ENCODE measurements around the gene DBNDD1.
"Not testable (repeated sequence)": the region's sequence is repeated elsewhere in the genome, so short reads cannot be mapped to it uniquely, and the experiment has no call there.

DNA sequence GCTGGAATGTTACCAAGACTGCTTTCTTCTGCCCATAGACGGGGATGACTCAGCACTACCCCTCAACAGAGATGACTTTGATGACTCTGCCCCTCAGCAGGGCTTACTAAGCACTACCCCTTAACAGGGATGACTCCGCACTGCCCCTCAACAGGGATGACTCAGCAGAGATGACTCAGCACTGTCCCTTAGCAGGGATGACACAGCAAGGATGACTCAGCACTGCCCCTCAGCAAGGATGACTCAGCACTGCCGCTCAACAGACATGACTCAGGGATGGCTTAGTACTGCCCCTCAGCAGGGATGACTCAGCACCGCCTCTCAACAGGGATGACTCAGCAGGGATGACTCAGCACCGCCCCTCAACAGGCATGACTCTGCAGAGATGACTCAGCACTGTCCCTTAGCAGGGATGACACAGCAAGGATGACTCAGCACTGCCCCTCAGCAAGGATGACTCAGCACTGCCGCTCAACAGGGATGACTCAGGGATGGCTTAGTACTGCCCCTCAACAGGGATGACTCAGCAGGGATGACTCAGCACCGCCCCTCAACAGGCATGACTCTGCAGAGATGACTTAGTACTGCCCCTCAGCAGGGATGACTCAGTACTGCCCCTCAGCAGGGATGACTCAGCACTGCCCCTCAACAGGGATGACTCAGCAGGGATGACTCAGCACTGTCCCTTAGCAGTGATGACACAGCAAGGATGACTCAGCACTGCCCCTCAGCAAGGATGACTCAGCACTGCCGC lies 24.4 kb downstream of the DBNDD1 start:
- not testable (repeated sequence) for TF ChIP-seq POLR2A (IDR thresholded peaks at IDR 0.05)
- TF ChIP-seq, protein P1, sequence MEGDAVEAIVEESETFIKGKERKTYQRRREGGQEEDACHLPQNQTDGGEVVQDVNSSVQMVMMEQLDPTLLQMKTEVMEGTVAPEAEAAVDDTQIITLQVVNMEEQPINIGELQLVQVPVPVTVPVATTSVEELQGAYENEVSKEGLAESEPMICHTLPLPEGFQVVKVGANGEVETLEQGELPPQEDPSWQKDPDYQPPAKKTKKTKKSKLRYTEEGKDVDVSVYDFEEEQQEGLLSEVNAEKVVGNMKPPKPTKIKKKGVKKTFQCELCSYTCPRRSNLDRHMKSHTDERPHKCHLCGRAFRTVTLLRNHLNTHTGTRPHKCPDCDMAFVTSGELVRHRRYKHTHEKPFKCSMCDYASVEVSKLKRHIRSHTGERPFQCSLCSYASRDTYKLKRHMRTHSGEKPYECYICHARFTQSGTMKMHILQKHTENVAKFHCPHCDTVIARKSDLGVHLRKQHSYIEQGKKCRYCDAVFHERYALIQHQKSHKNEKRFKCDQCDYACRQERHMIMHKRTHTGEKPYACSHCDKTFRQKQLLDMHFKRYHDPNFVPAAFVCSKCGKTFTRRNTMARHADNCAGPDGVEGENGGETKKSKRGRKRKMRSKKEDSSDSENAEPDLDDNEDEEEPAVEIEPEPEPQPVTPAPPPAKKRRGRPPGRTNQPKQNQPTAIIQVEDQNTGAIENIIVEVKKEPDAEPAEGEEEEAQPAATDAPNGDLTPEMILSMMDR (IDR thresholded peaks at IDR 0.05) = not testable (repeated sequence)
